SU-DHL-6 (cell line): ENCODE measurements around the gene STAM2.

ENCODE experiments used
- H2AFZ ChIP-seq: fragments of 200-600 bp; sonication (generic); 2 replicates; pipeline ENCODE4 v1.6.1; 2014; ENCODE audit warnings: low read depth, mild to moderate bottlenecking, moderate library complexity, mixed read lengths, antibody characterized with exemption, low read length; ENCODE audit not compliant: severe bottlenecking
- H3F3A ChIP-seq: fragments of 200-600 bp; shearing (Covaris generic); 2 replicates; pipeline ENCODE4 v1.6.0; 2016; ENCODE audit warnings: antibody characterized with exemption, mild to moderate bottlenecking; ENCODE audit not compliant: insufficient read depth
- H3K27ac ChIP-seq: fragments of 200-600 bp; sonication (generic); 2 replicates; pipeline ENCODE4 v1.5.1; 2016; ENCODE audit warnings: low read depth, mild to moderate bottlenecking, low read length, moderate library complexity, mixed read lengths
- H3K27me3 ChIP-seq: fragments of 200-600 bp; sonication (generic), shearing (Covaris generic); 2 replicates; pipeline ENCODE4 v1.6.0; 2014; ENCODE audit warnings: mild to moderate bottlenecking, low read length
- H3K36me3 ChIP-seq: fragments of 200-600 bp; sonication (generic); 2 replicates; pipeline ENCODE4 v1.6.1; 2014; ENCODE audit warnings: mild to moderate bottlenecking, low read length, mixed read lengths
- H3K4me2 ChIP-seq: fragments of 300-600, 200-600 bp; shearing (Covaris generic), sonication (generic); 2 replicates; pipeline ENCODE4 v1.6.0; 2014; ENCODE audit warnings: low read length, low read depth, mild to moderate bottlenecking; ENCODE audit not compliant: poor library complexity, severe bottlenecking
- H3K4me3 ChIP-seq: fragments of 200-600 bp; sonication (generic); 2 replicates; pipeline ENCODE4 v1.5.1; 2014; ENCODE audit warnings: antibody characterized with exemption, low read length, mild to moderate bottlenecking, mixed read lengths; ENCODE audit not compliant: insufficient read depth, poor library complexity, severe bottlenecking
- H3K79me2 ChIP-seq: fragments of 200-600 bp; sonication (generic); 2 replicates; pipeline ENCODE4 v1.6.1; 2014; ENCODE audit warnings: mild to moderate bottlenecking, low read length, moderate library complexity; ENCODE audit not compliant: insufficient read depth
- H3K9ac ChIP-seq: fragments of 200-600 bp; sonication (generic); 2 replicates; pipeline ENCODE4 v1.7.0; 2014; ENCODE audit warnings: mild to moderate bottlenecking, low read length
- H3K9me2 ChIP-seq: fragments of 200-600 bp; sonication (generic); replicated peaks from 2 replicates; pipeline ENCODE4 v1.6.1; 2014; ENCODE audit warnings: low read length; ENCODE audit not compliant: insufficient read depth
- H3K9me3 ChIP-seq: fragments of 200-600 bp; sonication (generic); 2 replicates; pipeline ENCODE4 v1.6.1; 2014; ENCODE audit warnings: low read length, mixed read lengths; ENCODE audit not compliant: insufficient read depth
- H4K20me1 ChIP-seq: fragments of 200-600 bp; sonication (generic); 2 replicates; pipeline ENCODE4 v1.6.1; 2014; ENCODE audit warnings: low read depth, mild to moderate bottlenecking, antibody characterized with exemption, low read length, moderate library complexity, mixed read lengths
- EZH2phosphoT487 ChIP-seq: fragments of 200-600 bp; sonication (generic), shearing (Covaris generic); conservative IDR thresholded peaks from 2 replicates; pipeline ENCODE4 v1.6.1; 2018; ENCODE audit warnings: mild to moderate bottlenecking, antibody characterized with exemption, low read length, moderate library complexity, mixed read lengths
- TF ChIP-seq, protein P1 (sequence below): fragments of 200-600 bp; sonication (generic); IDR thresholded peaks from one replicate; pipeline ENCODE4 v1.5.1; 2017; ENCODE audit warnings: antibody characterized with exemption, mild to moderate bottlenecking, low read length, moderate library complexity; ENCODE audit not compliant: insufficient read depth, poor library complexity, severe bottlenecking

STAM2 gene

DNA sequence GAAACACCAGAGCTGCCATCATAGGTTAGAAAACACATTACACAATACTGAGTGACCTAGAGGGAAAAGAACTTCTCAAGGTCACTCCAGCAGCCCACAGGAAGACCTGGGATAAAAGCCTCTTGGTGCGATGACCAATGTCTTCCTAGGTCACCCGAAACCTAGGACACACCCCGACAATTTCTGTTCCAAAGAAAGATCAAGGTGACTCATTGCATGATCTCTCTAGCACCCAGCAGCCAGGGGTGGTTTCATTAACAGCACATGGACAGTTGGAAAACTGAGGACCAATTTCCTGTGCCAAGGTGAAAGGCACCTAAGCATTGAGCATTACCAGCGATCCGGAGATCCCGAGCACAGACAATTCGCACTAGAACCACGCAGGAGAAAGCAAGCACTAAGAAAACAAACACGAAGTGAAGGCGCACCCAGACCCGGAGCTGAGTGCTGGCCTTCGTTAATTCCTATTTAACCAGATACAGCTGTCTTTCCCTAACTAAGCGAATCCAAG, 78.2 kb downstream of the STAM2 start:
- no peaks in the 10 kb centered on the region for H3F3A ChIP-seq
- H3K27ac ChIP-seq = no peak overlapping the region
- no peak overlapping the region for H3K9ac ChIP-seq
- H2AFZ ChIP-seq = no peak overlapping the region
- H3K9me2 ChIP-seq = no peaks in the 10 kb centered on the region
- no peak overlapping the region for H3K4me3 ChIP-seq
- no peaks in the 10 kb centered on the region for H3K36me3 ChIP-seq
- no peaks in the 10 kb centered on the region for H3K27me3 ChIP-seq
- H3K79me2 ChIP-seq = no peaks in the 10 kb centered on the region
- no peak for TF ChIP-seq EZH2phosphoT487
- TF ChIP-seq, protein P1, sequence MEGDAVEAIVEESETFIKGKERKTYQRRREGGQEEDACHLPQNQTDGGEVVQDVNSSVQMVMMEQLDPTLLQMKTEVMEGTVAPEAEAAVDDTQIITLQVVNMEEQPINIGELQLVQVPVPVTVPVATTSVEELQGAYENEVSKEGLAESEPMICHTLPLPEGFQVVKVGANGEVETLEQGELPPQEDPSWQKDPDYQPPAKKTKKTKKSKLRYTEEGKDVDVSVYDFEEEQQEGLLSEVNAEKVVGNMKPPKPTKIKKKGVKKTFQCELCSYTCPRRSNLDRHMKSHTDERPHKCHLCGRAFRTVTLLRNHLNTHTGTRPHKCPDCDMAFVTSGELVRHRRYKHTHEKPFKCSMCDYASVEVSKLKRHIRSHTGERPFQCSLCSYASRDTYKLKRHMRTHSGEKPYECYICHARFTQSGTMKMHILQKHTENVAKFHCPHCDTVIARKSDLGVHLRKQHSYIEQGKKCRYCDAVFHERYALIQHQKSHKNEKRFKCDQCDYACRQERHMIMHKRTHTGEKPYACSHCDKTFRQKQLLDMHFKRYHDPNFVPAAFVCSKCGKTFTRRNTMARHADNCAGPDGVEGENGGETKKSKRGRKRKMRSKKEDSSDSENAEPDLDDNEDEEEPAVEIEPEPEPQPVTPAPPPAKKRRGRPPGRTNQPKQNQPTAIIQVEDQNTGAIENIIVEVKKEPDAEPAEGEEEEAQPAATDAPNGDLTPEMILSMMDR = no peak
- no peaks in the 10 kb centered on the region for H4K20me1 ChIP-seq
- no peak overlapping the region for H3K4me2 ChIP-seq
- H3K9me3 ChIP-seq = no peaks in the 10 kb centered on the region

DNA sequence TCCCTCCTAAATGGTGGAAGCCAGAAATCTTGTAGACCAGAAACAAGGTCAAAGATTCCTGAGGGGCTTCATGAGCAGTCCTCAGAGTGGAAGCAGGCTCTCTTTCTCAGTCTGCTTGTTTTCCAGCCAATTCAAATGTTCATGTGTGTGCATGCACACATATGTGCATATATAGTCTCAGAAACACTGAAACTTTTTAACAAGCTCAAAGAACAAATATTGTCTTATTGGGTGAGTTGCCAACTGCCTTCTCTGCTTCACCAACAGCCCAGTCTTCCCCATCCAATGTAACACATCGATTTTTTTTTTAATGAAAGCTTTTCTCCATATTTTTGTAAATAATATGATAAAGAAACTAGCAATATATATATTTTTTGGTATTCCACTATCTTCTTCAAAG, 80.4 kb downstream of the STAM2 start:
- H3K4me3 ChIP-seq = no peak overlapping the region
- H3K9me2 ChIP-seq = no peaks in the 10 kb centered on the region
- H3F3A ChIP-seq = no peaks in the 10 kb centered on the region
- no peak overlapping the region for H3K9ac ChIP-seq
- TF ChIP-seq EZH2phosphoT487 = no peak
- TF ChIP-seq, protein P1 = no peak
- H2AFZ ChIP-seq = no peak overlapping the region
- H3K79me2 ChIP-seq = no peaks in the 10 kb centered on the region
- no peaks in the 10 kb centered on the region for H3K27me3 ChIP-seq
- no peaks in the 10 kb centered on the region for H3K9me3 ChIP-seq
- H4K20me1 ChIP-seq = no peaks in the 10 kb centered on the region
- no peak overlapping the region for H3K4me2 ChIP-seq
- H3K27ac ChIP-seq = no peak overlapping the region
- H3K36me3 ChIP-seq = no peaks in the 10 kb centered on the region

DNA sequence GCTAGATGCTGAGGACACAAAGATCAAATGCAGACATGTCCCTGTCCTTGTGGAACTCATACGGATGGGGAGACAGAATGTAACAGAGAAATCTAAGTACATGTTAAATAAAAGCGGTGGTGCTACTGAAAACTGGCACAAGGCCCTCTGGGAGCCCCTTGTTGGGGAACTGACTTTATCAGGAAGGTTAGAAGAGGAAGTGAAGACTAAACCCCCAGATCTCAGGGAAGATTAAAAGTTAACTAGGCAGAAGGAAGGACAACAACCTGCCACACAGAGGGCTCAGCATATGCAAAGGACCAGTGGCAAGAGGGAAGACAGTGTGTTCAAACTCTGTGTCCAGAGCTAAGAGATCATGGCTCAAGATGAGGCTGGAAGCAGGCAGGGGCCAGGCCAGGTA, 81.5 kb downstream of the STAM2 start:
- no peak overlapping the region for H3K4me2 ChIP-seq
- H3K9ac ChIP-seq = no peak overlapping the region
- no peaks in the 10 kb centered on the region for H3K36me3 ChIP-seq
- no peaks in the 10 kb centered on the region for H3F3A ChIP-seq
- TF ChIP-seq, protein P1 = no peak
- H2AFZ ChIP-seq = no peak overlapping the region
- H3K27me3 ChIP-seq = no peaks in the 10 kb centered on the region
- H3K27ac ChIP-seq = no peak overlapping the region
- H3K79me2 ChIP-seq = no peaks in the 10 kb centered on the region
- H3K9me3 ChIP-seq = no peaks in the 10 kb centered on the region
- H4K20me1 ChIP-seq = no peaks in the 10 kb centered on the region
- H3K4me3 ChIP-seq = no peak overlapping the region
- no peaks in the 10 kb centered on the region for H3K9me2 ChIP-seq

DNA sequence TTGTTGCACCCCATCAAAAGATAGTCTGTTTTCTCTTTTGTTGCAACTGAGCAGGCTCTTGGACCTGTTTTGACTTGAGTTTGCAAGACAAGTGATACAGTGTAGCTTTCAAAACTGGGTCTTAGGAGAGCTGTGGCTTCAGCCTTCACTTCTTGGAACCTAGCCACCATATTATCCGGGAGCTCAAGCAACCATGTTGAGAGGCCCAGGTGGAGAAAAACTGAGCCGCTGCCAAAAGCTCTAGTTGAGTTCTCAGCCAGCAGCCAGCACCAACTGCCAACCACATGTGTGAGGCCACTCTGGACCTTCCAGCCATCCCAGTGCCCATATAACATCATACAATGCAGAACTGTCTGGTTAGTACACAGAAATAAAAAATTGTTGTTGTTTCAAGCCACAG, 82.1 kb downstream of the STAM2 start:
- no peak overlapping the region for H3K9ac ChIP-seq
- no peaks in the 10 kb centered on the region for H3K27me3 ChIP-seq
- no peaks in the 10 kb centered on the region for H3K36me3 ChIP-seq
- H4K20me1 ChIP-seq = no peaks in the 10 kb centered on the region
- H3F3A ChIP-seq = no peaks in the 10 kb centered on the region
- H2AFZ ChIP-seq = no peak overlapping the region
- H3K4me3 ChIP-seq = no peak overlapping the region
- H3K4me2 ChIP-seq = no peak overlapping the region
- H3K27ac ChIP-seq = no peak overlapping the region
- no peaks in the 10 kb centered on the region for H3K9me2 ChIP-seq
- no peak for TF ChIP-seq EZH2phosphoT487
- TF ChIP-seq, protein P1 = no peak
- H3K9me3 ChIP-seq = no peaks in the 10 kb centered on the region
- no peaks in the 10 kb centered on the region for H3K79me2 ChIP-seq
